Activated naive CD4-positive, alpha-beta T cell treated with anti-CD3 and anti-CD28 coated beads, Interleukin-2, amount 10 ng/mL, durations not matched to agents 7 days and 5 days (primary cell): ENCODE measurements around the gene GGT5.
A peak's percentile ranks its signal among the peaks of the same experiment; 100 is the strongest.
"Not testable (repeated sequence)": the region's sequence is repeated elsewhere in the genome, so short reads cannot be mapped to it uniquely, and the experiment has no call there.

Source experiments
- CTCF ChIA-PET: fragments of 350-600 bp; sonication (Branson Sonifier 250); formaldehyde crosslinking; loops from one replicate; lab custom pipeline; 2021; ENCODE audit warnings: antibody characterized with exemption; lab: Charles Lee
- DNase-seq: peaks from one replicate; pipeline ENCODE4 v3.0.0-alpha.2; 2020
- H3K27ac Mint-ChIP-seq: one replicate; pipeline ENCODE4 v1.8.0; 2021; ENCODE audit warnings: mild to moderate bottlenecking, moderate library complexity, mixed read lengths
- H3K27me3 Mint-ChIP-seq: one replicate; pipeline ENCODE4 v1.8.0; 2021; ENCODE audit warnings: mild to moderate bottlenecking, mixed read lengths
- H3K36me3 Mint-ChIP-seq: one replicate; pipeline ENCODE4 v1.8.0; 2021; ENCODE audit warnings: mixed read lengths
- H3K4me1 Mint-ChIP-seq: one replicate; pipeline ENCODE4 v1.8.0; 2021; ENCODE audit warnings: mixed read lengths
- H3K4me3 Mint-ChIP-seq: one replicate; pipeline ENCODE4 v1.8.0; 2021; ENCODE audit warnings: mild to moderate bottlenecking, moderate library complexity, mixed read lengths
- H3K9me3 Mint-ChIP-seq: one replicate; pipeline ENCODE4 v1.8.0; 2021; ENCODE audit warnings: mixed read lengths

The GGT5 gene

DNA sequence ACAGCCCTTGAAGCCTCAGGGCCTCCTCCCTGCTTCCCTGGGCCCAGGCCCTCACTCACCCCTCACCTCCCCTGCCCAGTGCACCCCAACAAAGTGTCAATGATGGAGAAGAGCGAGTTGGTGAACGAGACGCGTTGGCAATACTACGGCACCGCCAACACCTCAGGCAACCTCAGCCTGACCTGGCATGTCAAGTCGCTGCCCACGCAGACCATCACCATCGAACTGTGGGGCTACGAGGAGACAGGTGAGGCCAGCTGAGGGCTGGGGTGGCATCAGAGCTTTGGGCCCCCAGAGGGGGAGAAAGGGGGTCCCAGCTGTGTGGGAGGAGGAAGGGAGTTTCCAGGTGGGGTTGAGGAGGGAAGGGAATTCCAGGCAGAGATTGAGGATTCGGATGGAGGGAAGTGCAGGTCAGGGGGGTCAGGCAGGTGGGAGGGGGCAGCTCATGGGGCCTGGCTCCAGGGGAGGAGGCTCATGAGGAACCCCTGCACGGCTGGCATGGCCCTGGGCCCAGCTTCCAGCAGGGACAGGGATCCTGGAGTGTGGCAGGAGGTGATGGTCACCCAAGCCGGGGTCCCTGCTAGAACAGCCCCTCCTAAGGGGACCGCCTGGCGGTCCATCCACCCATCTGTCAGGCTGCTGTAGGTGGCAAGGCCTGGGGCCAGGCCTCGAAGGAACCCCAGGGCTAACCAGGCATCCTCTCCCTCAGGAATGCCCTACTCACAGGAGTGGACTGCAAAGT is 60.7 kb downstream of the GGT5 start:
- H3K9me3 Mint-ChIP-seq = no peaks in the 10 kb centered on the region
- H3K27me3 Mint-ChIP-seq = no peaks in the 10 kb centered on the region
- CTCF ChIA-PET = no interaction called here
- DNase-seq = no peak
- no peaks in the 10 kb centered on the region for H3K36me3 Mint-ChIP-seq
- peak overlapping the region; percentile 19 for H3K27ac Mint-ChIP-seq
- H3K4me3 Mint-ChIP-seq = no peak overlapping the region
- H3K4me1 Mint-ChIP-seq = no peaks in the 10 kb centered on the region

DNA sequence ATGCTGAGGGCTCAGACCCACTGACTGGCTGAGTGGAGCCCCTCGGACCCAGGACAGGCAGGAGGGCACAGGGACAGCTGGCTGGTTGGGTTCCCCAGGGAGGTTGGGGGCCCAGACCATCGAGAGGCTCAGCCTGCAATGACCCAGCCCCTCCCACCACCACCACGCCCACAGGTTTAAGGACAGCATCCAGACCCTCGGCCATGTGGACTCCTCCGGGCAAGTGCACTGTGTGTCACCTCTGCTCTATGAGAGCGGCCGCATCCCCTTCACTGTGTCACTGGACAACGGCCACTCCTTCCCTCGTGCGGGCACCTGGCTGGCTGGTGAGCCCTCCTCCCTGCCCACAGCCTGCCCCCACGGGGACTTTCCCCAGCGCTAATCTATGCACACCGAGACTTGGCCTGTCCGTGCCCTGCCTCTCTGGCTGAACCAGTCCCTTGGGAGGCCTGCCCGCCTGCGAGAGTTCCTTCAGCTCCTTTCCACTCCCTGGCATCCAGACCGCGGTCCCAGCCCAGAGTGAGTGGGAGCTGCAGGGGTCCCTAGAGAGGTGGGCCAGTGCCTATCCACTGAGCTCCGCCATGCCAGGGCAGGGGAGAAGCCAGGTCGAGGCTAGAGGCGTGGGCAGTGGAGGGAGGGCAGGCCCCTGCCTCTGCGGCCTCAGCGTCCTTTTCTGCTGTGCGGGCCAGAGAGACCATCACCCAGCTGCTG is 61.4 kb downstream of the GGT5 start:
- no peak overlapping the region for H3K4me3 Mint-ChIP-seq
- CTCF ChIA-PET = no interaction called here
- no peaks in the 10 kb centered on the region for H3K4me1 Mint-ChIP-seq

DNA sequence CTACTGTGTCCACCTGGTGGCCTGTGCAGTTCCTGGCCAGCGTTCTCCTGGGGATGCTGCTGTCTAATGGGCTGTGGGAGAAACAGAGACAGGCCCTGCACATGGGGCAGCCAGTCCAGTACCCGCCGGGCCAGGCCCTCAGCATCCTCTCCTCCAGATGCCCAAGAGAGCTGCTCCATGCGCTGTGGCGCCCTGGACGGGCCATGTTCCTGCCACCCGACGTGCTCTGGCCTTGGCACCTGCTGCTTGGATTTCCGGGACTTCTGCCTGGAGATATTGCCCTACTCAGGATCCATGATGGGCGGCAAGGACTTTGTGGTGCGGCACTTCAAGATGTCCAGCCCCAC is 62.0 kb downstream of the GGT5 start:
- H3K36me3 Mint-ChIP-seq, H3K27me3 Mint-ChIP-seq, H3K27ac Mint-ChIP-seq, DNase-seq, CTCF ChIA-PET, H3K9me3 Mint-ChIP-seq, H3K4me3 Mint-ChIP-seq, H3K4me1 Mint-ChIP-seq: not testable (repeated sequence)

More for the DNA sequence above, 61.4 kb downstream of the GGT5 start:
- no peaks in the 10 kb centered on the region for H3K27me3 Mint-ChIP-seq
- H3K27ac Mint-ChIP-seq = no peak overlapping the region
- DNase-seq = no peak
- H3K36me3 Mint-ChIP-seq = peaks cover 1% of the 10 kb centered on the region
- H3K9me3 Mint-ChIP-seq = no peaks in the 10 kb centered on the region

DNA sequence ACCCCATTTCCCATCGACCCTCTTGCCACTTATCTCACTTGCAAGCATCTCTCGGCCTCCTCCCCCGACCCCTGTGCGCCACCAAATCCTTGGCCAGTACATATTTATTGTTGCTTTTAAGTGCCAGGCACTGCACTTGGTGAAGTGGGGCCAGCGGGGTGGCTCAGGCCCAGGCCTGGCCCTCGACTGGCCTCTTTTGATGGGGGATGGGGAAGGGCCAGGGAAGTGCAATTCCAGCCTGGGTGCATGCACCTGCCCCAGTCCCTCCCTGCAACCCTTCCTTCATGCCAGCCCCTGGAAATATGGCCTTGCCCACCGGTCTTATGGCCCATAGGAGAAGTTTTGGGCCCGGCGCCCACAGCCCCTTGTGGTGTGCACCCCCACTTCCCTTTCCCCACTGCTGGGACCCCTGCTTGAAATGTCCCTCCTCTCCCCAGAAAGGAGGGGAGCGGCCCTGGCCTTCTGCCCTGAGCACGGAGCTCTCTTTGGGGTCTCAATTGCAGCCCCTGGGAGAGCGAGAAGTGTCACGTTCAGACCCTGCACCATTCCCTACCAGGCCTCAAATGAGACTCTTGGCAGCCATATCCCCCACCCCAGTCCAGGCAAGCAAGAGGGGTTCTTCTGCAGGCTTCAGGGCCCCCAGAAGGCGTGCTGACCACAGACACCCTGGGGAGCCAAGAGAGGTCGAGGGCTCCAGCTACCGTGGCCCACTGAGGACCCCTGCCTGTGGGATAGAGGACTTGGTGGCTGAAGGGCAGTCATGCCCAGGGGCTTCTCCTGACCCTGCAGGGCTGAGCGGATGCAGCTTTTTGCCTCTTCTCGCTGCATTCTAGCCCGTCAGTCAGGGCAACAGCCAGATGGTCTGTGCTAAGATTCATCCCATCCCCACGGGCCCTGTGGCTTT is 62.6 kb downstream of the GGT5 start:
- no peaks in the 10 kb centered on the region for H3K4me1 Mint-ChIP-seq
- no peak for DNase-seq
- no peak overlapping the region for H3K27ac Mint-ChIP-seq
- CTCF ChIA-PET = no interaction called here
- H3K9me3 Mint-ChIP-seq = no peaks in the 10 kb centered on the region
- no peak overlapping the region for H3K4me3 Mint-ChIP-seq
- H3K36me3 Mint-ChIP-seq = peaks cover 3% of the 10 kb centered on the region
- no peaks in the 10 kb centered on the region for H3K27me3 Mint-ChIP-seq

DNA sequence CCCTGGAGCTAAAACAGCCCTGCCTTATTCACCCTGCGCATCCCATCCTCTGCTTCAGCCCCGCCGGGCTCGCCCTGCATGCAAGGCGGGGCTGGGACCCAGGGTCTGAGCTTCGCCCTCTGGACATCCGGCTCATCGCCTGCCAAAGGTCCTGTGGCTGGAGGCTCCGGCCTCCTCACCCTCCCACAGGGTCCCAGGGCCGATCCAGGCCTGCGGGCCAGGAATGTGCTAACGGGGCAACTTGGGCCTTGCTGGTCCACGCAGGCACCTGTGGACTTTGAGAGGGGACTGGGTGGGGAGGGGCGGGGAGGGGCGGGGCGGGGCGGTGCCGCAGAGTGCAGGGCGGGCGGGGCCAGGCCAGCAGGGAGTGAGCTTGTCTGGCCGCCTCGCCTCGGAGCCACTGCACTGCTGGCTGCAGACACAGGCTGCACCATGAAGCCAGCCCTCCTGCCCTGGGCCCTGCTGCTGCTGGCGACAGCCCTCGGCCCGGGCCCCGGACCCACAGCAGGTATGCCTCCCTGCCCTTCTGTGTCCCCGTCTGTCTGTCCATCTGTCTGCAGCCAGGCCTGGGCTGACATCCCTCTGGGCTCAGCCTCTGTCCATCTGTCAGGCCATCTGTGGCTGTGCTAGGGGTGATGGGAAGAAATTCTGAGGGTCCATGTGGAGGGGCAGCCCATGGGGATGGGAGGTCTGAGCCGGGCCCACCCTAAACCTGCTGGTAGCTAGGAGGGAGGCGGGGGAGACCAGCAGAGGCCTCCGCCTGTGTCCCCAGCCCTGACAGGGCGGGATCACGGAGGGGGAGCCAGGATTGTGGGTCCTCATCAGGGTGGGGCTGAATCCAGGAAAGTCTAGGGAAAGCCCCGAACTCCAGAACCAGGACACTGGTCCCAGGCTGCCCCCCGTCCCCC is 63.5 kb downstream of the GGT5 start, which contains the start of gene SUSD2:
TSS of gene SUSD2 (plus strand) at position 400 of the 908 bp plus-strand sequence. CDS start at position 433, 33 bp downstream.
- DNase-seq = no peak
- Mint-ChIP-seq H3K27ac (no peak within 1 kb of the TSS), H3K36me3 (peaks cover 3% of the 10 kb centered on the region), H3K4me3 (no peak within 1 kb of the TSS), H3K27me3 (no peaks in the 10 kb centered on the region), H3K4me1 (no peaks in the 10 kb centered on the region), H3K9me3 (no peaks in the 10 kb centered on the region)
- CTCF ChIA-PET = no interaction called here

DNA sequence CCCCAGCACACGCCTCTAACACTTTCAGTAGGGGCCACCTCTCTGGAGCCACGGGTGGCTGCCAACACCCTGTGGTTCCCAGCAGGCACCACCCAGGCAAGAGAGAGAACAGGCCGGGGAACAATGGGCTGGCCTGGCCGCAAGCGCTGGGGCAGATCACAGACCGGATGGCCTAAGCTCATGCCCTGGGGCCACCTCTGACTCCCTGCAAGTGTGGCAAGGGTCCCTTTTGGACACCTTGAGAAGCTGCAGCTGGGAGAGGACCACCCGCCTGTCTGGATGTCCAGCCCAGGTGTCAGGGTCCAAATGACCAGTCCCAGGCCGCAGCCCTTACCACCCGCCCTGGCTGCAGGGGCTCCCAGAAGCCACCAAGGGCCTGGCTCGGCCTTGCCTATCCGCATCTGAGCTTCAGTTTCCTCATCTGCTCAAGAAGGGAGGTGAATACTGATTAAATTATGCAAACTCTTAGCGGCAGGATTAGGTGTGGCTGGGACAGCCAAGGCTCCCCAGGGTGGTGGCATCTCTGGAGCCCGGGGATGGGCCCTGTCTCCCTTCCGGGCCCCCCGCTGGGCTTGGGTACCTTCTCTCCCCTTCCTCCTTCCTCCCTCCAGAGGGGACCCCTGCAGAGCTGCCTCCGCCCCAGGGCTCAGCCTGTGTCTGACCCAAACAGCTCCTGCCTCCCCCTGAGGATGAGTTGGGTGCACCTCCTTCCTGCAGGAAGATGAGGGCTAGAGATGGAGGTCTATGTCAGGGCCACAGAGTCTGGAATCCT is 64.4 kb downstream of the GGT5 start:
- Mint-ChIP-seq H3K9me3 (no peaks in the 10 kb centered on the region), H3K4me3 (no peak overlapping the region), H3K27ac (peak overlapping the region; percentile 24), H3K4me1 (no peaks in the 10 kb centered on the region), H3K27me3 (no peaks in the 10 kb centered on the region), H3K36me3 (peaks cover 3% of the 10 kb centered on the region)
- CTCF ChIA-PET = interaction anchor here (1.0 kb wide), 1 partner anchor 10 kb away, joined by 3 read pairs; no protein-coding TSS in a partner anchor
- DNase-seq = no peak

DNA sequence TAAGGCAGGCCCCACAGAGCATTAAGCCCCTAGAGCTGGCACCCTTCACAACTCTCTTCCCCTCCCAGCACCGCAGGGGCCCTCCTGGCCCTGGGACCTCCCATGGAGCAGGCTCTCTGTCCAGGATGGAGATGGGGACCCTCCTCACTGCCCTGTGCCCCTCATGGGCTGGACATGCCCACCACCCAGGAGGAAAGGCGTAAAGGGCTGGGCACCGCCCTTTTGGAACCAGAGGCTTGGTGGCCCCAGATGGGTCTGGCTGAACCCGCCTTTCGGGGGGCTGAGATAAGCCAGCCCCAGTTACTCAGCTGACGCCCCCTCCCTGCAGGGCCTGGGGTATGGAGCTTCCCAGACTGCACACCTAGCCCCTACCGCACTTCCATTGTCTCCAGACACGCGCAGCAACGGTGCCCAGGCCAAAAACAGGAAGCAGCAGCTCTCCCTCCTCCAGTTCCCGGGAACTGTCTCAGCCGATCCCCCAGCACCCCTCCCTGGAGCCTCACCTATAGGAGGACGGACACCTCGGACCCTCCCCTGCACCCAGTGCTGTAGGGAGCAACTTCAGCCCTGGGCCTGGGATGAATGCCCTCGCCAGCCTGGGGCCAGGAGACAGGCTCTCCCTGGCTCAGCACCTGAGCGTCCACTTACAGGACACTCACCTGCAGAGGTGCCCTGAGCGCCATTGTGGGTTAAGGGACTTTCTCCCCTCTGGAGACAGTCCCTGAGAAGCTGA is 65.2 kb downstream of the GGT5 start:
- Mint-ChIP-seq H3K4me3 (no peak overlapping the region), H3K36me3 (peaks cover 6% of the 10 kb centered on the region), H3K27me3 (no peaks in the 10 kb centered on the region), H3K9me3 (no peaks in the 10 kb centered on the region), H3K4me1 (no peaks in the 10 kb centered on the region), H3K27ac (peak overlapping the region; percentile 37)
- CTCF ChIA-PET = interaction anchor here (0.7 to 1.3 kb wide), 7 partner anchors 9 to 195 kb away, joined by 3 to 5 read pairs (median 4); no protein-coding TSS in a partner anchor
- DNase-seq = no peak

DNA sequence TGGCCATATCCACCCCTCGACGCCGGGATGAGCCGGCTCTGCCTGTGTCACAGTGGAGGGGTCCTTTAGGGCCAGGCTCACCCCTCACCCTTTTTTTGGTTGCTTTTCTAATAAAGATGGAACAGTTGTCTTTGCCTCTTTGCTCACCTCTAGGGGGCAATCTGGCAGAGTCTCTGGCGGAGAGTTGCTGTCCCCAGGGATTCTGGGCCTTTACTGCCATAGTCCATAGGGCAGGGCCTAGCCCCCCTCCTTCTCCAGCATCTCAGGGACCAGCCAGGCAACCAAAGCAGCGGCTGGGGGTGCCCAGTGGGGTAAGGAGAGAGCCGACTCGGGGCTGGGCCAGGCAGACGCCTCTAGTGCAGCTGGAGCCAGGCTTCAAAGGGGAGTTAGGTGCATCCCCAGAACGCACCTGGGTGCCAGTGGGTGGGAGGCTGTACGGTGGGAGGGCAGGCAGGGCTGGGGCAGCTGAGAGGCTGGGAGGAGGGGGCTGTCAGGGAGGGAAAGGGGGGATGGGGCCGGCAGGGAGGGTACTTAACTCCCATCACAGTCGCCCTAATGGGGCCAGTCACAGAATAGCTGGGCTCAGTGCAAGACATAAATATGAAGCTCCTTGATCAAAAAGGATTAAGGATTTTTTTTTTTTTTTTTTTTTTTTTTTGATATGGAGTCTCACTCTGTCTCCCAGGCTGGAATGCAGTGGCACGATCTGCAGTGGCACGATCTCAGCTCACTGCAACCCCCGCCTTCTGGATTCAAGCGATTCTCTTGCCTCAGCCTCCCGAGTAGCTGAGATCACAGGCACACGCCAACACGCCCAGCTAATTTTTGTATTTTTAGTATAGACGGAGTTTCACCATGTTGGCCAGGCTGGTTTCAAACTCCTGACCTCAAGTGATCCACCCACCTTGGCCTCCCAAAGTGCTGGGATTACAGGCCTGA is 66.1 kb downstream of the GGT5 start:
- no peaks in the 10 kb centered on the region for H3K9me3 Mint-ChIP-seq
- CTCF ChIA-PET = interaction anchor here (0.7 to 1.3 kb wide), 6 partner anchors 12 to 194 kb away, joined by 3 to 5 read pairs (median 4); no protein-coding TSS in a partner anchor
- no peaks in the 10 kb centered on the region for H3K27me3 Mint-ChIP-seq
- peaks cover 7% of the 10 kb centered on the region for H3K36me3 Mint-ChIP-seq
- DNase-seq = no peak
- no peak overlapping the region for H3K4me3 Mint-ChIP-seq
- H3K4me1 Mint-ChIP-seq = no peaks in the 10 kb centered on the region
- H3K27ac Mint-ChIP-seq = peak overlapping the region; percentile 49

DNA sequence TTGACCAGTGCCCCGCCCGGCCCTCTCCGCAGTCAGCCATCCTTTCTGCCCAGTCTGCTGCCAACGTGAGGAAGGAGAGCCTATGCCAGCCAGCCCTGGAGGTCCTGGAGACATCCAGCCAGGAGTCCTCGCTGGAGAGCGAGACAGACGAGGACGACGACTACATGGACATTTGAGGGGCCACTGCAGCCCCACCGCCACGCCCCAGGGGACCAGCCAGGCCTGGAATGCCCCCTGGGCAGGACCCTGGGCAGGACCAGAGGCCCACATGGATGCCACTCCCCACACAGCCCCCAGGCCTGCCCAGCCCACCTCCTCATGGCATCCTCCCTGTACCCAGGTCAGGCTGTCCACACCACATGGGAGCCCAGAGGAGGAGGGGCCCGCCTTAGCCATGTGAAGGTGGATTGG is 66.9 kb downstream of the GGT5 start:
- peaks cover 13% of the 10 kb centered on the region for H3K36me3 Mint-ChIP-seq
- no peaks in the 10 kb centered on the region for H3K27me3 Mint-ChIP-seq
- H3K4me3 Mint-ChIP-seq = no peak overlapping the region
- DNase-seq = no peak
- no peaks in the 10 kb centered on the region for H3K4me1 Mint-ChIP-seq
- no peaks in the 10 kb centered on the region for H3K9me3 Mint-ChIP-seq
- CTCF ChIA-PET = interaction anchor here (1.2 kb wide), 1 partner anchor 72 kb away, joined by 4 read pairs; no protein-coding TSS in a partner anchor
- peak overlapping the region; percentile 58 for H3K27ac Mint-ChIP-seq

DNA sequence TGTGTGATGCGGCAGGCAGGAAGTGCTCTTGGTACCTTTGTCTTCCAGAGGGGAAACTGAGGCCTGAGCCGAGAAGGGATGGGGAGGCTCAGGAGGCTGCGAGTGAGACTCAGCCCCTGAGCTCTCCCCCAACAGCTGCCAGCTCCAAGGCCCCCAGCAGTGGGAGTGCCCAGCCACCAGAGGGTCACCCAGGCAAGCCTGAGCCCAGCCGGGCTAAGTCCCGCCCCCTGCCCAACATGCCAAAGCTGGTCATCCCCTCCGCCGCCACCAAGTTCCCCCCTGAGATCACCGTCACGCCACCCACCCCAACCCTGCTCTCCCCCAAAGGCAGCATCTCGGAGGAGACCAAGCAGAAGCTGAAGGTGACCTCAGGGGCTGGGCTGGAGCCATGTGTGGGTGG is 67.4 kb downstream of the GGT5 start:
- H3K27ac Mint-ChIP-seq = no peak overlapping the region
- no peak for DNase-seq
- H3K4me3 Mint-ChIP-seq = no peak overlapping the region
- CTCF ChIA-PET = no interaction called here
- peaks cover 14% of the 10 kb centered on the region for H3K36me3 Mint-ChIP-seq
- H3K4me1 Mint-ChIP-seq = no peaks in the 10 kb centered on the region
- no peaks in the 10 kb centered on the region for H3K9me3 Mint-ChIP-seq
- H3K27me3 Mint-ChIP-seq = no peaks in the 10 kb centered on the region

DNA sequence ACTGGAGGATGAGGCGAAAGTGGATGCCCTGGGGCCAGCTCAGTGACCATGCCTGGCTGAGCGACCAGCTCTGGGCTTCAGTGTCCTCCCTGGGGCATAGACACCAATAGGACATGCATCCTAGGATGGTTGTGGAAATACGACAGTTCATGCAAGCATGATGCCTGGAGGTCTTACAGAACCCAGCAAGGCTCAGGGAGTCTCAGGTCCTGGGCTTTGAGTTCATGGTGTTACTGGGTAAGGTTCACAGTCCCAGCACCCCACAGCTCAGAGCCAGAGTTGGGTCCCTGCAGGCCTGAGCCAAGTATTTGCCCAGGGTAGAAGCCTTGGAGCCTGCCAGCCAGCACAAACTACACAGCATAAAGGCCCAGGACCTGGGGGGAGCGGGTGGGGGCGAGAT is 67.8 kb downstream of the GGT5 start:
- CTCF ChIA-PET = no interaction called here
- no peak overlapping the region for H3K27ac Mint-ChIP-seq
- H3K4me3 Mint-ChIP-seq = no peak overlapping the region
- peaks cover 14% of the 10 kb centered on the region for H3K36me3 Mint-ChIP-seq
- H3K27me3 Mint-ChIP-seq = no peaks in the 10 kb centered on the region
- H3K4me1 Mint-ChIP-seq = no peaks in the 10 kb centered on the region
- H3K9me3 Mint-ChIP-seq = no peaks in the 10 kb centered on the region
- no peak for DNase-seq
